KMS-11 (cell line): Measurements from ENCODE around the gene ESPN.

Experiments used
- H2AFZ ChIP-seq: fragments of 200-600 bp; sonication (generic); 2 replicates; pipeline ENCODE4 v1.6.1; 2016; ENCODE audit warnings: antibody characterized with exemption, mixed run types, low read depth
- H3K27ac ChIP-seq: fragments of 200-600 bp; sonication (generic); 2 replicates; pipeline ENCODE4 v1.6.1; 2016; ENCODE audit warnings: mild to moderate bottlenecking, mixed run types
- H3K27me3 ChIP-seq: fragments of 200-600 bp; sonication (generic); 2 replicates; pipeline ENCODE4 v1.6.1; 2017; ENCODE audit warnings: mild to moderate bottlenecking, low read depth, mixed run types, moderate library complexity; ENCODE audit not compliant: insufficient read depth
- H3K36me3 ChIP-seq: fragments of 200-600 bp; sonication (generic); 2 replicates; pipeline ENCODE4 v1.6.1; 2017; ENCODE audit warnings: mild to moderate bottlenecking, mixed run types; ENCODE audit not compliant: insufficient read depth
- H3K4me1 ChIP-seq: fragments of 200-600 bp; sonication (generic); 2 replicates; pipeline ENCODE4 v1.6.1; 2016; ENCODE audit warnings: mild to moderate bottlenecking, low read depth, mixed run types; ENCODE audit not compliant: poor library complexity, severe bottlenecking
- H3K4me2 ChIP-seq: fragments of 200-600 bp; sonication (generic); 2 replicates; pipeline ENCODE4 v1.7.0; 2016; ENCODE audit warnings: mild to moderate bottlenecking, mixed run types
- H3K4me3 ChIP-seq: fragments of 200-600 bp; sonication (generic); IDR thresholded peaks from 2 replicates; pipeline ENCODE4 v1.6.1; 2017; ENCODE audit warnings: low read depth, low read length, mixed read lengths; ENCODE audit not compliant: insufficient read depth
- H3K79me2 ChIP-seq: fragments of 200-600 bp; sonication (generic); 2 replicates; pipeline ENCODE4 v1.6.1; 2016; ENCODE audit warnings: low read depth, mixed run types; ENCODE audit not compliant: insufficient read depth
- H3K9ac ChIP-seq: fragments of 200-600 bp; sonication (generic); 2 replicates; pipeline ENCODE4 v1.6.1; 2016; ENCODE audit warnings: mild to moderate bottlenecking, mixed run types
- H4K20me1 ChIP-seq: fragments of 200-600 bp; sonication (generic); 2 replicates; pipeline ENCODE4 v1.6.1; 2016; ENCODE audit warnings: mild to moderate bottlenecking, mixed run types; ENCODE audit not compliant: insufficient read depth
- CTCF ChIP-seq: fragments of 200-600 bp; sonication (generic); conservative IDR thresholded peaks from 2 replicates; pipeline ENCODE4 v1.6.1; 2017; ENCODE audit warnings: low read depth, mild to moderate bottlenecking, antibody characterized with exemption, low read length, moderate library complexity, mixed read lengths

ESPN gene

GRCh38 chr1:6456800-6457466 is 32.4 kb downstream of the ESPN start:
- H3K4me2 ChIP-seq = no peak overlapping the region
- H3K36me3 ChIP-seq = no peaks in the 10 kb centered on the region
- H3K27ac ChIP-seq = no peak overlapping the region
- no peak overlapping the region for H3K9ac ChIP-seq
- H3K27me3 ChIP-seq = peaks cover 64% of the 10 kb centered on the region
- H3K4me3 ChIP-seq = no peak overlapping the region
- no peaks in the 10 kb centered on the region for H4K20me1 ChIP-seq
- TF ChIP-seq CTCF = no peak
- H3K4me1 ChIP-seq = peaks cover 6% of the 10 kb centered on the region
- no peak overlapping the region for H2AFZ ChIP-seq
- no peaks in the 10 kb centered on the region for H3K79me2 ChIP-seq

- Histone ChIP-seq H3K4me3 (no peak overlapping the region), H3K36me3 (no peaks in the 10 kb centered on the region), H3K27me3 (peaks cover 47% of the 10 kb centered on the region), H4K20me1 (no peaks in the 10 kb centered on the region), H2AFZ (no peak overlapping the region), H3K4me2 (no peak overlapping the region; the same call in 1 of the 2 replicates), H3K4me1 (peaks cover 6% of the 10 kb centered on the region), H3K27ac (no peak overlapping the region), H3K9ac (no peak overlapping the region), H3K79me2 (no peaks in the 10 kb centered on the region)
- TF ChIP-seq CTCF = no peak
These were observed 35.3 kb downstream of the ESPN start for GRCh38 chr1:6459850-6460265.

- H4K20me1 ChIP-seq = no peaks in the 10 kb centered on the region
- H3K4me2 ChIP-seq = peak overlapping the region; percentile 31
- no peak for TF ChIP-seq CTCF
- no peak overlapping the region for H3K9ac ChIP-seq
- no peaks in the 10 kb centered on the region for H3K36me3 ChIP-seq
- no peak overlapping the region for H3K27ac ChIP-seq
- peaks cover 53% of the 10 kb centered on the region for H3K27me3 ChIP-seq
- peak overlapping the region; percentile 39 for H2AFZ ChIP-seq
- H3K79me2 ChIP-seq = no peaks in the 10 kb centered on the region
- no peak overlapping the region for H3K4me3 ChIP-seq
- H3K4me1 ChIP-seq = peaks cover 6% of the 10 kb centered on the region
These were observed 35.9 kb downstream of the ESPN start for GRCh38 chr1:6460301-6461050.

GRCh38 chr1:6461051-6461530 is 36.5 kb downstream of the ESPN start:
- Histone ChIP-seq H3K4me1 (peaks cover 6% of the 10 kb centered on the region), H3K4me2 (no peak overlapping the region), H4K20me1 (no peaks in the 10 kb centered on the region), H2AFZ (no peak overlapping the region), H3K27ac (no peak overlapping the region), H3K4me3 (no peak overlapping the region), H3K36me3 (no peaks in the 10 kb centered on the region), H3K9ac (no peak overlapping the region), H3K79me2 (no peaks in the 10 kb centered on the region), H3K27me3 (peaks cover 55% of the 10 kb centered on the region)
- no peak for TF ChIP-seq CTCF
